NCI-H1105 treated with DMSO at 0.1 percent for 48 hours (cell line): ENCODE results near the gene RHOB.
"Not testable (repeated sequence)": the region's sequence is repeated elsewhere in the genome, so short reads cannot be mapped to it uniquely, and the experiment has no call there.

Experiments used
- DNase-seq: peaks from one replicate; lab custom pipeline; 2025; lab: John Stamatoyannopoulos, UW

RHOB gene

GRCh38 chr2:20476481-20476880 lies 29.6 kb downstream of the RHOB start:
- DNase-seq = no peak

GRCh38 chr2:20476950-20477349 lies 30.1 kb downstream of the RHOB start:
- no peak for DNase-seq

DNA sequence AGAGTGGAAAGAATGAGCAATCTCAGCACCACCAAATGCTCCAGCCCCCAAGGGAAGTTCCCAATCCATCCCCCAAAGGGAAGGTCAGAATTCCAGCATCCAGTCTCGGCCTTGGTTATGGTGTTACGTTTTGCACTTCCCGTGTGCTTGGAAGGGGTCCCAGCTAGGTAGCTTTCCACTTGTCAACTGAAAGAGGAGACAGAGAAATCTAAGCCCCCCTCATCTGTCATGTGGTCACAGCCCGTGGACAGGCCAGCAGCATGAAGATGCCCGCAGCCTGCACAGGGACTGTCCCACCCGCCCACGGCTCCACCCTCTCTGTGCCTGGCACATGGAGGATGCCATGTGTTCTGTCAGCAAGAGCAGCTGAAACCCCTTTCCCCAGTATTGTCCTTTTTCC lies 32.1 kb downstream of the RHOB start:
- DNase-seq = no peak

- DNase-seq = no peak
Measured at GRCh38 chr2:20479835-20480234, 33.0 kb downstream of the RHOB start.

GRCh38 chr2:20480913-20481312 lies 34.0 kb downstream of the RHOB start:
- DNase-seq = no peak

DNA sequence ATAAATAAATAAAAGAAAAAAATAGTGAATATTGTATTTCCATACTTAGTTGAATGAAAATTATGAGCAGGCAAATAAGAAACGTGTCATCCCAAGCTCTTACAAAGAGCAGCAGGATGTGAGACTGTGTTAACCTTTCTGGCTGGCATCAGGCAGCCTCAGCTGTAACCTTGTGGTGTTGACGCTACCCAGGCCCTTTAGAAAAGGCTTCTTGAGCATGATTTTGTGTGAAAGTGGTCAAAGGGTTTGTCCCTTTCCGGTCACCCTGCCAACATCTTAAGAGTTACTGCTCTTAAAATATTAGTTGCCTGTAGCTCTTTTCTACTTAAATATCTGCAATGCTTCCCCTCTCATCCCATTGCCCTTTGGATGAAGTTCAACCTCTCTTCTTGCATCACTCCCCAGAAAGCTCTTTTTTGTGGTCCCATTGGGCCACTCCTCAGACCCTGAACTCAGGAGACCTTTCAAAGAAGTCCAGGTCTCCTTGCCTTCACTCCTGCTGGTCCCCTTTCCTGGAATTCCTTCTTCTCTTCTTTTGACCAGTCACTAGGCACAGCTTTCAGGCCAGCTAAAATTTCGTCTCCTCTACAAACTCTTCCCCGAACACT lies 35.0 kb downstream of the RHOB start:
- DNase-seq = no peak

- DNase-seq = no peak
Measured at GRCh38 chr2:20482725-20483124, 35.9 kb downstream of the RHOB start.

GRCh38 chr2:20483194-20483895 lies 36.5 kb downstream of the RHOB start:
- DNase-seq = no peak

- DNase-seq = no peak
Measured at GRCh38 chr2:20484034-20484617, 37.3 kb downstream of the RHOB start.

DNA sequence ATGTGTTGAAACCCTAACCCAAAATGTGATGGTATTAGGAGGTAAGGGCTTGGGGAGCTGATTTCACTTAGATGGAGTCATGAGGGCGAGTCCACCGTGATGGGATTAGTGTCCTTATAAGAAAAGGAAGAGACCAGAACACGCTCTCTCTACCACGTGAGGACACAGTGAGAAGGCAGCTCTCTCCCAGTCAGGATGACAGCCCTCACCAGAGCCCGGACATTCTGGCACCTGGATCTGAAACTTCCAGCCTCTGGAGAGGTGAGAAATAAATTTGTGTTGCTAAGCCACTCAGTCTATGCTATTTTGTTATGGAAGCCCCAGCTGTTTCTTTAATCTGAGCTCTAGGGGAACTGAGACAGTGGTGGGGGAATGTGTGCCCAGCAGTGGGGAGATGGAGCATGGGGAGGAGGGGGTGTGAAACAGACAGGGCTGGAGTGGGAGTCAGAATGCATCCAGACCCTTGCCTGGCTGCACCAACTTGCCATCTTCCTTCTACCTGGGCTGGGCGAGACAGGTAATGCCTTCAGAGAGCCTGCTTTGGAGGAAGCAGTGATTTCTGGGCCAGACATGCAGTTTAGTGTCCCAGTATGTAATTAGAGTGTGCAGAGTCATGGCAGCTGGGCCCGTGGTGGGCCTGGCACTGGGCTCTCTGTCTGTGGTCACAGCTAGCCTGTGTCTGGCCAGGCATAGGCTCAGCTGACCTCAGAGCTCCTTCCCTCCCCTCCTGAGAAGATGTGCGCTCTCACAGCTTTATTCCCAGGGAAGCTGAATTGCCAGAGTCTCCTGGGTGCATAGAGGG lies 38.1 kb downstream of the RHOB start:
- no peak for DNase-seq

GRCh38 chr2:20485612-20486388 lies 38.9 kb downstream of the RHOB start:
- no peak for DNase-seq

DNA sequence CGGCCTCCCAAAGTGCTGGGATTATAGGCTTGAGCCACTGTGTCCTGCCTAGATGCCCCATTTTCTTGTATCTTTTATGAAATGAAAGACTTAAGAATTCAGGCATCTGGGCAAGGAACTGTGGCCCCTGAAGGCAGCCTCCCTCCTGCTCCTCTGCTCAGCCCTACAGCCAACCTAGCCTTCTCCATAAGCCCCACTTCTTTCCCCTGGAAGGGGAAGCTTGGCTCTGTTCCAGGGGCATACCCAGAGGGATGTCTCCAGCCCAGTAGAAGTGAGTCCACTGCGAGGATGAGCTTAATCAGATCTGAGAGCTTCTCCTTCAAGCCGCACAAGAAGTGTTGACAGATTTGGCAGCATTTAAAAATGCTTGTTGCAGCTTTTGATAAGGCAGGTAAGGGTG lies 39.7 kb downstream of the RHOB start:
- DNase-seq = no peak

- DNase-seq = no peak
Measured at GRCh38 chr2:20487030-20487391, 40.1 kb downstream of the RHOB start.

- no peak for DNase-seq
Measured at GRCh38 chr2:20487392-20488174, 40.7 kb downstream of the RHOB start.

- DNase-seq = no peak
Measured at GRCh38 chr2:20488201-20488641, 41.3 kb downstream of the RHOB start.

DNA sequence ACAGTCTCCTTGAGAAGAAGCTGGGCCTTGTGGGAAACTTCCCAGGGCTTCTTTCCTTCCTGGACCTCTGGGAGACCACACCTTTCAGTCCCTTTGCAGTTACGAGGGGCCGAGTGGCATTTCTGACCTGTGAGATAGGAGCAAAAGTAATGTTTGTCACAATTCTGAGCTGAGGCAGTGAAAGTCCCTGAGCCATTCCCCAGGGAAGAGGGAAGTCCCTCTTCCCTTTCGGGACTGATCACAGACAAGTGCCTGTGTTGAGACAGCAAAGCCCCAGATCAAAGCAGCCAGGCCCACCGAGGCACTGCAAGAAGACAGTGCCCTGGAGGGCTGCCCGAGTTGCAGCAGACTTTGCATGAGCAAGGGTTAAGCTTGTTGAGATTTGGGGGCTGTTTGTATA lies 41.9 kb downstream of the RHOB start:
- DNase-seq = no peak

GRCh38 chr2:20490300-20491181 lies 43.7 kb downstream of the RHOB start:
- no peak for DNase-seq

GRCh38 chr2:20491739-20492531 lies 45.1 kb downstream of the RHOB start:
- no peak for DNase-seq

- not testable (repeated sequence) for DNase-seq
Measured at GRCh38 chr2:20493095-20493494, 46.2 kb downstream of the RHOB start.
